Measurements from ENCODE around the gene ADAMTSL3.
"Not testable (repeated sequence)": the region's sequence is repeated elsewhere in the genome, so short reads cannot be mapped to it uniquely, and the experiment has no call there.

The ADAMTSL3 gene

DNA sequence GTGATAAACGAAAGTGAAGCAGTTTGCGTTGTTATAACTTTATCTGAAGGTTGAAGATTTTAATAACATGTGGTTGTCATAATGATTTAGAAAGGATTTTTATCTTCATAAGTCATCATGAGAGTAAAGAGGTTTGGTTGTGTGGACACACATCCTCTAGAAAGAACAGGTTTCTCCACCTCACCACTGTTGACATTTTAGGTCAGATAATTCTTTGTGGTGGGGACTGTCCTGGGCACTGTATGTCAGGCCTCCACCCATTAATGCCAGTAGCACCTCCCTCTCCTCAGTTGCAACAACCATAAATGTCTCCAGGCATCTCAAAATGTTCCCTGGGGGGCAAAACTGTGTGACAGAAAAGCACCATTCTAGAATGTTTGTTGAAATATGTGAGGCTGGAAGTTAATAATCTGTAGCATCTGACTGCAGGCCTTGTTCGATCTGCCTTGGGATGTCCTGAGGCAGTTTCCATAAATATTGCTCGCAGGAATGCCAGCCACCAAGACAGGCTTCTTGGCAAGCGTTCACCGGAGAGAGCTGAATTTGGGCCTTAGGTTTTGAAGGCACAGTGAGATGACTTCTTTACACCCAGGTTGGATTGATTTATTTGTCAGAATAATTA, 100.1 kb downstream of the ADAMTSL3 start:
- no peak for DNase-seq (ENCODE audit: low read depth)

DNA sequence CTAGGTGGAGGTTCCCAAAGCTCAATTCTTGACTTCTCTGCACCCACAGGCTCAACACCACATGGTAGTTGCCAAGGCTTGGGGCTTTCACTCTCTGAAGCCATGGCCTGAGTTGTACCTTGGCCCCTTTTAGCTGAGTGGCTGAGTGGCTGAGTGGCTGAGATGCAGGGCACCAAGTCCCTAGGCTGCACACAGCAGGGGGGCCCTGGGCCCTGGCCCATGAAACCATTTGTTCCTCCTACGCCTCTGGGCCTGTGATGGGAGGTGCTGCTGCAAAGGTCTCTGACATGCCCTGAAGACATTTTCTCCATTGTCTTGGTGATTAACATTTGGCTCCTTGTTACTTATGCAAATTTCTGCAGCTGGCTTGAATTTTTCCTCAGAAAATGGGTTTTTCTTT, 103.4 kb downstream of the ADAMTSL3 start:
- DNase-seq (ENCODE audit: low read depth): not testable (repeated sequence)

DNA sequence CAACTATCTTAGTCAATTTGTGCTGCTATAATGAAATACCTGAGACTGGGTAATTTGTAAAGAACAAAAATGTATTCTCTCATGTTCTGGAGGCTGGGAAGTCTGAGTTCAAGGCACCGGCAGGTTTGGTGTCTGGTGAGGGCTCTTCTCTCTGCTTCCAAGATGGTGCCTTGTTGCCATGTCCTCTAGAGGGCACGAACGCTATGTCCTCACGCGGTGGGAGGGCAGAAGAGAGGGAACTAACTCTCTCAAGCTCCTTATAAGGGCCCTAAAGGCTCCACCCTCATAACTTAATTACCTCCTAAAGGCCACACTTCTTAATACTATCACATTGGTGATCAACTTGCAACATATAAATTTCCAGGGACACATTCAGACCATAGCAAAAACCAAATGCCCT, 108.4 kb downstream of the ADAMTSL3 start:
- DNase-seq (ENCODE audit: low read depth): no peak

DNA sequence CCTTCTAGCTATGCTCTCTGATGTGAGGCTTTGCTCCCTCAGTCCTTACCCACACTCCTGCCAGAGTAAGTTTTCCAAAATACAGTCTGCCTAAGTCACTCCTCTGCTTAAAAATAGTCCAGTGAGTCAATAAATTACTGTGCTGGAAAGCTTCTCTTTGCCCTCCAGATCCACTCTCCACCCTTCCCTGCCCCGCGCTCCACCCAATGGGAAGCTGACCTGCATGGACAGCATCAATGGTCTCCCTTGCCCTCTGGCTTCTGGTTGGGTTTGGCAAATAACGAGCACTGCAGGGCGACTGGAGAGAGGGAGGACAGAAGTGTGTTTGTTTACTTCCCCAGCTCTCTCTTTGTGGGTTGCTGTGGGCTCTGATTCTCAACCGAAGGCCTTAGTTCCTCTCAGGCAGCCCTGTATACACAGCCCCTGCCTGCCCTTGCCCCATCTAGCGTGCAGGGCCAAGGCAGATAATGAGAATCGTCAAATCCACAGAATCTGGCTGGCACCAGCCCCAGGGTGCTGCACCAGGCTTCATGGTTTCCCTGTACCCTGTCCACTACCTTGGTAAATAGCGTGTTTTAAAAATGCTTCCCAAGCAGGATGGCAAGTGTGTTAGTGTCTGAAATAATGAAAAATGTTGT, 110.4 kb downstream of the ADAMTSL3 start:
- no peak for DNase-seq (ENCODE audit: low read depth)

DNA sequence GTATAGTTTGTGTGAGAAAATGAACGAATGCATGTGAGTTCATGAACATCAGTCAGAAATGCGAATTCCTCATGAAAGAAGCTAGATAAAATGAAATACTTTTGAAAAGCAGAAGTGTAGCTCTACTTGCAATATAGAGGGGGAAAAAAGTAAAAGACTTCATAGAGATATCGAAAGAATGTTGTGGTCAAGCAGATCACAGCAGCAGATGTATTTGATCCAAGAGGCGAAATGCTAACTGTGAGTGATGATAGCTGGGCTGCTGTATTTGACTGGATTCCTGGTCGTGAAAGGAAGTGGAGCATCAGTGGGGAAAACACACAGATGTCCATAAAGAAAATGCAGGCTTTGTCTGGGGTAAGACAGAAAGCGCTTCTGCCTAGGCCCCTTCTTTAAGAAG, 112.4 kb downstream of the ADAMTSL3 start:
- DNase-seq (ENCODE audit: low read depth): no peak

DNA sequence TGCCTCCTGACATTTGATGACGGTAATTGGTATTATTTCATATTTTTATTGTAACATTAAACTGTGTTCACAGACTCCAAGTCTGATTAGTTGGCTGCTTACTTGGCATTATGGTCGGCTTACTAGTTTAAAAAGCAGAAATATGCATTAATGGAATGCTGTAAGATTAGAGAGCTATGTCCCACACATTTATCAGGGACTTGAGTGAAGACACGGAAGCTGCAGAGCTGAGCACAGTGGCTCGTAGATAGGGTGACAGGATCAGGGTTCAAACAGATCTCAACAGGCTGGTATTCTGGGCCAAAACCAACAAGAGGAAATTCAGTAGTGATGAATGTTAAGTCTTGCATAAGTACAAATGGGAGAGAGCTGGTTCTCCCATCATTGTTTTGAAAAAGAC, 113.8 kb downstream of the ADAMTSL3 start:
- no peak for DNase-seq (ENCODE audit: low read depth)

DNA sequence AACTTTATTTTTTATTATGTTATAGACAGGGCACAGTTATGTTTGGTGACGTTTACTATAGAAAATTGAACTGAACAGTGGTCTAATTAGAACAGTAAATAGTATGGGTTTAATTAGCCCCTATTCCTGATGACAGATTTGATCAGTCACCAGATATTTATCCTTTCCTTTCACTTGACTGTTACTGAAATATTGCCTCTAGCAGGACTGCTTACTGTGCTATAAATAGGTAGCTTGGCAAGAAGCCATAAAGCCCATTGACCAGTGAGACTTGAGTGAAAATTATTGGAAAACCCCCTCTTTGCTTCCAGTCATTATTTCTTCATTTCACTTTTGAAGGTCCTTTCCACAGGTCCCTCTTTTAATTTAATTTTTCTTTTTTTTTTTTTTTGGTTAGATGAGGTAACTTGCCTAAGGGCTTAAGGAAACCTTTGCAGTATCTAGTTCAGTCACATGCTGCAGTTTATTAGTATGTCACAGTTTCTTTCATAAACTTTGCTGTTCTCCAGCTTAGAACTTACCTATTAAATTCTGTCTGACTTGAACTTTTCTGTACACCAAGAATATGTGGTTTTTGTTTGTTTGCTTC, 115.6 kb downstream of the ADAMTSL3 start:
- no peak for DNase-seq (ENCODE audit: low read depth)

DNA sequence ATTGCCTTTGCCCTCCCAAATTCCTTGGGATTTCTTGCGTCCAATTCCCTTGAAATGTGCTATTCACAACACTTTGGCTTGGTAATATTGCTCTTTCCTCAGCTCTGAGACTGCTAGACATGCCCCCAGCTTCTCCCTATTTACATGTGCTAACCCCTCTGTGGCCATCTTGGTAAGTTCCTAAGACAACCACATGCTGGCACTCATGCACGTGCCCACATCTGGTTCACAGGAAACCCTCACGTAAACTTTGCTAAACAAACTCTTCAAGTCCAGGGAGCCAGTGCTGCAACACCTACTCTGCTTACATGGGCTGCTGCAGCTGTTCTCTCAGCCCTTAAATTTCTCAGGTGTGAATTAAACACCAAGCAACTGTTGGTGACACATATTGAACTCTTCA, 121.8 kb downstream of the ADAMTSL3 start:
- DNase-seq (ENCODE audit: low read depth): no peak

DNA sequence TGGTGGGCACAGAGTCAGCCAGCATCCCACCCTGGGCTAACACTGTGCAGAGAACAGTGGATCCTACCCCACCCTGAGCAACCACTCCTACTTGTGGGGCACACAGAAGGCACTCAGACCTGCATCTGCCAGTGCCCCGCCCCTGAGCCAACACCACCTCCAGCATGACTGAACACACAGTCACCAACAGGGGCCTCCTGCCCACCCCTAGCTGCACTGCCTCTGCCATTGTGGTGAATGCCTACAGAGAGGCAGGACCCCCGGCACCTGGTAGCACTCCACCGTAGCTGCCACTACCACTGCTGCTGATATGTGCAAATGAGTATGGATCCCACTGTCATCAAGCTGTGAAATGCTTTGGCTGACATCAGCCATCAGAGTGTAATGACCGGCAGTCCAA, 123.1 kb downstream of the ADAMTSL3 start:
- DNase-seq (ENCODE audit: low read depth): no peak

DNA sequence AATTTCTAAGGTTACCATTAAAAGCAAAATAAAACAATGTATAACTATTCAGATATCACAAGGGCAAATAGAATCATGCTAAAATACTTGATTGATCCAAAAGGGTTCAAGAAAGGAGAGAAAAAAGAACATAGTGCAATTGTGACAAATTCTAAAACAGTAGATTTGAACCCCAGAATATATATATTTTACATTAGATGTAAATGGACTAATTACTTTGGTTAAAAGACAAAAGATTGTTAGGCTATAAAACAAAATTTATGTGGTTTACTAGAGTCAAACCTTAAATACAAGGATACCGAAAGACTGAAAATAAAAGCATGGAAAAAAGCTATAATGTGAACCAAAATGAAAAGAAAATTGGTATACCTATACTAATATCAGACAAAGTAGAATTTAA, 129.3 kb downstream of the ADAMTSL3 start:
- no peak for DNase-seq (ENCODE audit: low read depth)

DNA sequence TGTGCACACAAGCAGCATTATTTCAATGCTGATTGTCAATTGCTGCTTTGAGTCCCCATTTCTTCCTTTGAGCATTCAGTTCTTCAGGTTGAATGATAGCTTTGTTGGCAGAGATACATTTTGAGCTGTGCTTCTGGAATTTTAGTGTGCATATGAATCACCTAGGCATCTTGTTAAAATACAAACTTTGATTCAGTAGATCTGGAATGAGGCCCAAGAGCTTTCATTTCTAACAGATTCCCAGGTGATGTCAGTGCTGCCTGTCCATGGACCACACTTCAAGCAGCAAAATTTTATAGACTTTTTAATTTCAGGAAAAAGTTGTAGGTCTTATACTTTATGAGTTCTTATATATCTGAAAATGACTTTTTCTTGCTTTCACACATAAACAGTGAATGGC, 131.1 kb downstream of the ADAMTSL3 start:
- DNase-seq (ENCODE audit: low read depth): no peak

DNA sequence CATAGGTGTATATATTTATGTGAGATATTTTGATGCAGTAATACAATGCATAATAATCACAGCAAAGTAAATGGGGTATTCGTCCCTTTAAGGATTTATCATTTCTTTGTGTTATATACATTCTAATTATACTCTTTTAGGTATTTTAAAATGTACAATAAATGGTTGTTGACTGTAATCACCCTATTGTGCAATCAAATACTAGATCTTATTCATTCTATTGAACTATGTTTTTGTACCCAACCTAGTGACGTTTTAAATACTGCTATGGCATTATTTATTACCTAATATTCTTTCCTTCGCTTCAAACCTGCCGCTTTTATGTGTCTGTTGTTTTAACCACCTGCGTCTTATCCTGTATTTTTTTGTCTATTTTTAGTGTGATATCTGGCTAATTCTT, 132.4 kb downstream of the ADAMTSL3 start:
- no peak for DNase-seq (ENCODE audit: low read depth)

DNA sequence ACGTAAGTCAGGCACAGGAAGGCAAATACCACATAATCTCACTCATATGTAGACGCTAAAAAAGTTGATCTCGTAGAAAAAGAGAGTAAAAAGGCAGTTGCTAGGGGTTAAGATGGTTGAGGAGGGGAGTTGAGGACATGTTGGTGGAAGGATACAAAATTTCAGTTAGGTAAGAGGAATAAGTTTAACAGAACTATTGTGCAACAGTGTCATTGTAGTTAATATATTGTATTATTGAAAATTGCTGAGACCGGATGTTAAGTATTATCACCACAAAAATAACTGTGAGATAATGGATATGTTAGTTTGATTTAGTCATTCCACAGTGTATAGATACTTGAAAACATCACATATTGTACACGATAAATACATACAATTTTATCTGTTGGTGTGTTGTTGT, 139.1 kb downstream of the ADAMTSL3 start:
- DNase-seq (ENCODE audit: low read depth): no peak

DNA sequence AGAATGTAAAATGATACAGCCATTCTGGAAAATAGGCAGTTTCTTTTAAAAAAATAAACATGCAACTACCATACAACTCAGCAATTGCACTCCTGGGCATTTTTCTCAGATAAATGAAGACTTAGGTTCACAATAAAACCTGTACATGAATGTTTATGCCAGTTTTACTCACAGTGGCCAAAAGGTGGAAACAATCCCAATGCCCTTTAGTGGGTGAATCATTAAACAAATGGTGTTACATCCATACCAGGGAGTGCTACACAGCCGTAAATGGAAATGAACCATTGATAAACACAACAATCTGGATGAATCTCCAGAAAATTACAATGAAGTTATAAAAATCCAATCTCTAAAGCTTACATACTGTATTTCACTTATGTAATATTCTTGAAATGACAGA, 140.3 kb downstream of the ADAMTSL3 start:
- DNase-seq (ENCODE audit: low read depth): no peak

DNA sequence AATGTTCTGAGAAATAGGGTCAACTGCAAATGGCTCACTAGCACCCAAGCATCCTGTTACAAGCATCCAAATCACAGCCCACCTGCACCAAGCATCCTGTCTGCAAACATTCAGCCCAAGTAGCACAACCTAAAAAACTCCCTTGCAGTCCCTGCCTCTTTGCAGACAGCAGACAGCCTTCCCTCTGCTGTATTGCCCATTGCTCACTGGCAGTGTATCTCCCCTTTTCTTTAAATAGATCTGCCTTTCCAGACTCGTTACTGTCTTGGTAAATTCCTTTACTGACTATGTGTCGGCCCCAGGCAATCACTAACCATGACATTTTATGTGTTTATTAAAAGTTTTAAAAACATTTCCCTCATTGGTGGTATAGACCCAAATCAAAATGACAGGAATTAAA, 155.4 kb downstream of the ADAMTSL3 start:
- DNase-seq (ENCODE audit: low read depth): no peak

DNA sequence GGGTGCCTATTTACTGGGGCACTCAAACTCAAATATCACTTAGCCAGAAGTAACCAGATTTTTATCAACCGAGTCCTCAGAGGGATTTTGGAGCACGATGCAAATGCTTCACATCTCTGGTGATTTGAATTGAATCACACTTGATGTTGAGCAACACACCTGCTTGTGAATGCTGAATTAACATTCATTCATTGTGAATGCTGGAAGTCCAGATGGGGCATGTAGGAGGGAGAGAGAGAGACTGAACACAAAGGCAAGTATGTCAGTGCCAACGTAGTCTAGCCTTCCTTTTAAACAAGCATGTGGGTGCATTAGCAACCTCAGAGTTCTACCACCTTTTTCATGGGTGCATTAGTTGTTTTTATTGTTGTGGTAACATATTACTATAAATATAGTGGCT, 156.2 kb downstream of the ADAMTSL3 start:
- DNase-seq (ENCODE audit: low read depth): no peak

DNA sequence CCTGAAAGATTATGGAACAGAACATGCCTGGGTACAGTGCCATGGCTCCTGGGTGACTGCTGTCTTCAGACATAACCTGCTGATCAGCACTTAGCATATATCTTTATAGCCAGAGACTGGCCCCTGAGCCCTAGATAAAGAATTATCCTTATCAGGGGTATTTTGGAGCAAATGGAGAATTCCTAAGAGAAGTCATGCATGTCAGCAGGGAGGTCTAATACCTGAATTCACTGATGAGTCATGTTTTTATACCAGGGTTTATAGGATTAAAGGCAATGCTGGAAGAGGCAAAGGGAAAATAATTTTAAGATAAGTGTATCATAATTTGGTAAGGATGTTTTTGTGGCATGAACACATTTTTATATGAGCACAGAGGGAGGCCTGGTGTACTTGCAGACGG, 159.8 kb downstream of the ADAMTSL3 start:
- no peak for DNase-seq (ENCODE audit: low read depth)

DNA sequence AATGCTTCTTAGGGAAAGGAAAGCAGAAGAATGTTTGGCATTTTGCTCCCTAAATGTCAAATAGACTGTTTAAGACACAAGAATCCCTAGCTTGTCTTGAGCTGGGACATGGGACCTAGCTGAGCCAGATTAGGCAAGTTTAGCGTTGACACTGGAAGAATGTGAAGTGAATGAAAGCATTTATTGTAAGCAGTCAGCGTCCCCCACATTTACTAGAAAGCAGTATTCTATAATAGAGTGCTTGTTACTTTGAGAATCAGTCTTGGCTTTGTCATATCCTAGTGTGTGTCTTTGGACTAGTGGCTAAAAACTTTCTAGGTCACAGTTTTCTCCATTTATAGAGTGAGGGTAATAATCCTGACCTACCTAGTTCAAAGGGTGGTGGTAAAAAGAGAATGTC, 161.6 kb downstream of the ADAMTSL3 start:
- no peak for DNase-seq (ENCODE audit: low read depth)

DNA sequence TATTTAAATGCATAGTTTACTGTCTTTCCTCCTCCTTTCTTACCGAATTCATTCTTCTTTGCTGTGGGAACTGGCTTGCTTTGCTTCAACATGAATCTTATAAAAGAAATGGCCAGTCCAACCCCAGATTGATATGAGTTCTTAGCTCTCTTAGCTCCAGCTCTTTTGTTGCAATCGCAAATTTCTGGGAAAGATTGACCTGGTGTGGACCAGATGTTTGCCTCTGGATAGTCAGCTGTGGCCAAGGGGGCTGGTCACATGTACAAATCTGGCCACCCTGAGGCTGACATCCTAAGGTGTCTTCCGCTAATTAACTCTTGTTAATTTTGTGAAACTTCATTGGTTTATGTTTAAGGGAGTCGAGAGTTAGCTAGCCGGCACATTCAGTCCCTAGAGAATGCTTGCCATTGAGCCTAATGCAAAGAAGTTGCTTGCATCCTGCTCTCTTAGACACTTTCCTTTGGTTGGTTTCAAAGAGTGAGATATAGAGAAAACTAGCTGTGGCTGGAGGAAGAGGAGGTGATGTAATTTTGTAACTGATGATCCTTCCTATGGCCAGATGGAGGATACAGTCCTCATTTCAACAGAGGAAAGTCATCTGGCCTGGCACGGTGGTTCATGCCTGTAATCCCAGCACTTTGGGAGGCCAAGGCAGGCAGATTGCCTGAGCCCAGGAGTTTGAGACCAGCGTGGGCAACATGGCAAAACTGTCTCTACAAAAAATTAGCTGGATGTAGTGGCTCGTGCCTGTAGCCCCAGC, 162.4 kb downstream of the ADAMTSL3 start:
- DNase-seq (ENCODE audit: low read depth): no peak

DNA sequence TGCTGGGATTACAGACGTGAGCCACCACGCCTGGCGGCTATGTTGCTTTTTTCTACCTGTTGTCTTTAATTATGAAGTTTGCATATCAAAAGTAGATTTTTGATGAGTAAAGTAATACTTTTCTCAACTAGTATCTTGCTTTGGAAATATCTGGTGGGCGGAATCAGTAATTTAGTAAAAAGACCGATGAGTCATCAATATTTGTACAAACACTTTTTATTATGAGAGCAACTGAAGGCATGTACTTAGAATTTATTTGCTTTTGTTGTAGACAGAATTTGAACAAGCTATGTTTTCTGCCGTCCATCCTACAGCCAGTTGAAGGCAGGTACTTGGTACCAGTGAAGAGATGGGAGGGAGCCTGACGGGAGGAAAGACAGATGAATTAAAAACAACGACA, 164.7 kb downstream of the ADAMTSL3 start:
- no peak for DNase-seq (ENCODE audit: low read depth)

DNA sequence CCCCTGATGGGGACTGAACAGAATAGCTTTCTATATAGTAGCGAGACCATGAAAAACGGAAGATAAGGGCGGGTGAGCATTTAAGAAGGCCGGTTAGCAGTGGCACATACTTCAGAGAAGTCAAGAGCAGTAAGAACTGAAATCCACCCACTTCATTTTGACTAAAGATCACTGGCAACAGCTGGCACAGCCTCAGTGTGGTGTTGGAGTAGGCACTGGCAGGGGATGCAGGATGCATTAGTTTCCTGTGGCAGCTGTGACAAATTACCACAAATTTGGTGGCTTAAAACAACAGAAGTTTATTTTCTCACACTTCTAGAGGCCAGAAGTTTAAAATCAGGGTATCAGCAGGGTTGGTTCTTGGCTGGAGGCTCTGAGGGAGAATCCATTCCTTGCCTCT, 176.5 kb downstream of the ADAMTSL3 start:
- DNase-seq (ENCODE audit: low read depth): no peak

DNA sequence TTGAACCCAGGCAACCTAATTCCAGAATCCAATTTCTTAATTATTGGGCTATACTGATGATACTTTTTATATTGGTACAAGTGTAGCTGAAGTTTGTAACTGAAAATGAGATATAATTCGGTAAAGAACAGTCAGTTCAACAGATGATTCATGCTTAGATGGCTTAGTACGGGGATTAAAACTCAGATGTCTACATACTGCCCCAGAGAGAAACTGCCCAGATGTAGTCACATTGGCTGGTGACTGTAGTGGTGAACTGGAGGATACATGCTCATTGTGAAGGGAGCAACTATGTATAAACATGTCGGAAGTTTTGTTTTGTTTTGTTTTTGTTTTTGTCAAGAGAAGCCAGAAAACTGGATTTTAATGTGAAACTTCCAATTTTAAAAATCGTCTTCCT, 179.6 kb downstream of the ADAMTSL3 start:
- DNase-seq (ENCODE audit: low read depth): no peak

DNA sequence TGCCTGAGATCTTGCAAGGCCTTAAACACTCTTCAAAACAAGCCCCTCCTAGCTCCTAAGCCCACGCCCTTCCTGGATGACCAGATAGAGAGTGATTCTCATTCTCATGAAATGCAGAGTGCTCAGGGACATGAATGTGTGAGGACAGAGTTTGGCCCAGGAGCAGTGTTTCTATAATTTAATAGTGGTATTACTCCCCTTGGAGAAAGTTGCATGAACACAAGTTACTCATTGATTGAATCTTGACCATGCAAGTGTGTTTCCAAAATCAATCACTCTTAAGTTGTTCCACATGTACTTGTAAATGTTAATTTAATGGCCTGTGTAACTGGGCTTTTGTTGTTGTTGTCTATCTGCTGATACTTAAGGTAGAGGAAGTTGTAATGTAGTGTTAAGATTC, 181.6 kb downstream of the ADAMTSL3 start:
- DNase-seq (ENCODE audit: low read depth): no peak

Data from activated T-cell treated with anti-CD3 and anti-CD28 coated beads for 1 hour (primary cell).